ENCODE measurements around the gene GPRC5D. TPM values are rescaled to one million over a fixed set of nuclear protein-coding genes. Genes with fewer than 3 reads are reported as not detected.

Gene GPRC5D
- not detected for polyA plus RNA-seq (2013, experiment 1 of 2; ENCODE audit: insufficient read length)
- 0.14 TPM for polyA plus RNA-seq (2013, experiment 2 of 2; ENCODE audit: insufficient read length)

- no peak for DNase-seq
These were observed at the start of gene GPRC5D for GRCh38 chr12:12952036-12952435. TSS of gene GPRC5D (minus strand) at chr12:12952170. CDS start at chr12:12950384, 1,786 bp downstream.

GRCh38 chr12:13001775-13002040, 49.7 kb upstream of the GPRC5D start:
- no peak for DNase-seq

GRCh38 chr12:13000925-13001774, 49.2 kb upstream of the GPRC5D start:
- peak; percentile 52 for DNase-seq

GRCh38 chr12:13000616-13000924, 48.6 kb upstream of the GPRC5D start:
- no peak for DNase-seq

- peak; percentile 92 for DNase-seq
These were observed 48.1 kb upstream of the GPRC5D start, which contains the start of gene HEBP1 for GRCh38 chr12:12999959-13000615. TSS of gene HEBP1 (minus strand) at chr12:13000265. CDS start at chr12:13000114, 151 bp downstream.

- DNase-seq = peak; percentile 28
These were observed 47.4 kb upstream of the GPRC5D start for GRCh38 chr12:12999271-12999958.

- no peak for DNase-seq
These were observed 46.3 kb upstream of the GPRC5D start for GRCh38 chr12:12998248-12998647.

- DNase-seq = no peak
These were observed 45.8 kb upstream of the GPRC5D start for GRCh38 chr12:12997734-12998133.

- DNase-seq = no peak
These were observed 45.2 kb upstream of the GPRC5D start for GRCh38 chr12:12997156-12997555.

- DNase-seq = no peak
These were observed 44.2 kb upstream of the GPRC5D start for GRCh38 chr12:12996209-12996608.

- no peak for DNase-seq
These were observed 43.1 kb upstream of the GPRC5D start for GRCh38 chr12:12995088-12995487.

GRCh38 chr12:12993367-12993766, 41.4 kb upstream of the GPRC5D start:
- DNase-seq = no peak

- DNase-seq = peak; percentile 89
These were observed 40.6 kb upstream of the GPRC5D start for GRCh38 chr12:12992418-12993130.

- no peak for DNase-seq
These were observed 38.9 kb upstream of the GPRC5D start for GRCh38 chr12:12990700-12991468.

GRCh38 chr12:12987421-12987820, 35.5 kb upstream of the GPRC5D start:
- no peak for DNase-seq

- DNase-seq = no peak
These were observed 34.9 kb upstream of the GPRC5D start for GRCh38 chr12:12986775-12987331.

GRCh38 chr12:12985817-12986408, 33.9 kb upstream of the GPRC5D start:
- DNase-seq = no peak

GRCh38 chr12:12984149-12984548, 32.2 kb upstream of the GPRC5D start:
- DNase-seq = no peak

- DNase-seq = peak; percentile 59
These were observed 31.6 kb upstream of the GPRC5D start for GRCh38 chr12:12983420-12984035.

GRCh38 chr12:12982331-12982730, 30.4 kb upstream of the GPRC5D start:
- DNase-seq = no peak
